PC-9 (cell line): ENCODE measurements around the gene SLC12A9. TPM values are rescaled to one million over a fixed set of nuclear protein-coding genes. Genes with fewer than 3 reads are reported as not detected.

Source experiments
- BruUV-seq: library from RNA; stranded (reverse); fragments of 400-500 nt; replicated peaks from 2 replicates; lab custom pipeline; 2021; lab: Mats Ljungman, UMichigan
- CTCF ChIA-PET: fragments of 300-600 bp; sonication (Branson Sonifier 250); formaldehyde crosslinking; loops from one replicate; lab custom pipeline; 2022; ENCODE audit warnings: antibody characterized with exemption; lab: Charles Lee
- POLR2A ChIA-PET: fragments of 300-600 bp; sonication (Branson Sonifier 250); formaldehyde crosslinking; loops from one replicate; lab custom pipeline; 2022; ENCODE audit warnings: antibody characterized with exemption; ENCODE audit not compliant: unreplicated experiment; lab: Charles Lee
- DNase-seq, 2 experiments: peaks; one replicate each; pipeline versions ENCODE4 v3.0.0 to v3.0.0-alpha.2; 2015 to 2022; ENCODE audit warnings: mixed read lengths in 1 of 2
- H2AFZ ChIP-seq: fragments of 200-600 bp; sonication (generic); 2 replicates; pipeline ENCODE4 v1.8.1; 2017; ENCODE audit warnings: antibody characterized with exemption
- H3F3A ChIP-seq: fragments of 200-600 bp; sonication (generic); 2 replicates; pipeline ENCODE4 v1.8.1; 2017; ENCODE audit warnings: antibody characterized with exemption, mild to moderate bottlenecking, low read depth; ENCODE audit not compliant: insufficient read depth
- H3K27ac ChIP-seq: fragments of 200-600 bp; sonication (generic); 2 replicates; pipeline ENCODE4 v1.6.1; 2016; ENCODE audit warnings: mixed run types
- H3K27me3 ChIP-seq: fragments of 200-600 bp; sonication (generic); 2 replicates; pipeline ENCODE4 v1.6.1; 2016; ENCODE audit warnings: low read depth, mixed run types; ENCODE audit not compliant: insufficient read depth
- H3K36me3 ChIP-seq: fragments of 200-600 bp; sonication (generic); 2 replicates; pipeline ENCODE4 v1.6.1; 2016; ENCODE audit warnings: low read depth, mixed run types
- H3K4me1 ChIP-seq: fragments of 200-600 bp; sonication (generic); replicated peaks from 2 replicates; pipeline ENCODE4 v1.6.1; 2016; ENCODE audit warnings: mixed run types; ENCODE audit not compliant: insufficient read depth
- H3K4me2 ChIP-seq: fragments of 200-600 bp; sonication (generic); 2 replicates; pipeline ENCODE4 v1.6.1; 2017; ENCODE audit warnings: mixed run types
- H3K4me3 ChIP-seq: fragments of 200-600 bp; sonication (generic); 2 replicates; pipeline ENCODE4 v1.6.1; 2016; ENCODE audit warnings: mixed run types
- H3K79me2 ChIP-seq: fragments of 200-600 bp; sonication (generic); 2 replicates; pipeline ENCODE4 v1.6.1; 2017; ENCODE audit warnings: low read depth, mixed run types
- H3K9me2 ChIP-seq: fragments of 200-600 bp; sonication (generic); 2 replicates; pipeline ENCODE4 v1.8.1; 2017; ENCODE audit warnings: mild to moderate bottlenecking; ENCODE audit not compliant: insufficient read depth
- H3K9me3 ChIP-seq: fragments of 200-600 bp; sonication (generic); 2 replicates; pipeline ENCODE4 v1.8.1; 2016; ENCODE audit warnings: low read depth; ENCODE audit not compliant: insufficient read depth
- H4K20me1 ChIP-seq: fragments of 200-600 bp; sonication (generic); 2 replicates; pipeline ENCODE4 v1.8.1; 2017; ENCODE audit not compliant: insufficient read depth
- CTCF ChIP-seq: fragments of 200-600 bp; sonication (generic); conservative IDR thresholded peaks from 2 replicates; pipeline ENCODE4 v1.6.1; 2017; ENCODE audit warnings: mixed run types, antibody characterized with exemption, mild to moderate bottlenecking, moderate library complexity
- EZH2 ChIP-seq: fragments of 200-600 bp; sonication (generic); IDR thresholded peaks from 2 replicates; pipeline ENCODE4 v1.8.0; 2017; ENCODE audit warnings: antibody characterized with exemption, low read depth
- intact Hi-C: fragments of 100-400 bp; cut with micrococcal nuclease; formaldehyde crosslinking; loops from one replicate; pipeline ENCODE4 v1.10.0; 2022; ENCODE audit not compliant: unreplicated experiment
- total RNA-seq: library from RNA; stranded (reverse); gene quantifications from 2 replicates; pipeline ENCODE4 v1.2.3, GENCODE V29; 2021

Gene SLC12A9
- total RNA-seq, 1 experiment from 2014 or later: 36.7 TPM

GRCh38 chr7:100896732-100897608 lies 44.5 kb downstream of the SLC12A9 start:
- TF ChIP-seq CTCF (peak; percentile 74), EZH2 (no peak)
- POLR2A ChIA-PET: no interaction called here
- Histone ChIP-seq H3F3A (peaks cover 4% of the 10 kb centered on the region; the same call in 1 of the 2 replicates), H3K9me2 (no peaks in the 10 kb centered on the region), H3K36me3 (no peaks in the 10 kb centered on the region), H3K79me2 (no peaks in the 10 kb centered on the region), H3K4me2 (no peak overlapping the region), H4K20me1 (no peaks in the 10 kb centered on the region), H3K4me1 (0 out of 2 replicates have a peak, but pooled peaks cover under 1% of the 10 kb centered on the region), H2AFZ (no peak overlapping the region), H3K9me3 (no peaks in the 10 kb centered on the region), H3K4me3 (no peak overlapping the region), H3K27ac (no peak overlapping the region), H3K27me3 (peaks cover 11% of the 10 kb centered on the region; the same call in 1 of the 2 replicates)
- intact Hi-C loops: loop anchor here (1.0 to 10.0 kb wide), 3 partner anchors 162 to 638 kb away; no protein-coding TSS in a partner anchor
- CTCF ChIA-PET: no interaction called here
- no TSS peak for BruUV-seq
- peak in 1 of 2 experiments; percentile 49 for DNase-seq

GRCh38 chr7:100897772-100898454 lies 45.4 kb downstream of the SLC12A9 start:
- BruUV-seq: no TSS peak
- H2AFZ ChIP-seq: no peak overlapping the region
- H3K4me2 ChIP-seq: no peak overlapping the region
- intact Hi-C loops: loop anchor here (2.0 to 10.0 kb wide), 2 partner anchors 295 to 637 kb away; no protein-coding TSS in a partner anchor
- H3K27ac ChIP-seq: no peak overlapping the region
- no peaks in the 10 kb centered on the region for H3F3A ChIP-seq
- peaks cover 11% of the 10 kb centered on the region; the same call in 1 of the 2 replicates for H3K27me3 ChIP-seq
- no peak for TF ChIP-seq EZH2
- no peak for TF ChIP-seq CTCF
- POLR2A ChIA-PET: no interaction called here
- no peaks in the 10 kb centered on the region for H4K20me1 ChIP-seq
- CTCF ChIA-PET: interaction anchor here (0.8 kb wide), 1 partner anchor 161 kb away, joined by 3 read pairs; no protein-coding TSS in a partner anchor
- DNase-seq: no peak
- H3K79me2 ChIP-seq: no peaks in the 10 kb centered on the region
- no peaks in the 10 kb centered on the region for H3K4me1 ChIP-seq
- H3K9me2 ChIP-seq: no peaks in the 10 kb centered on the region
- H3K36me3 ChIP-seq: no peaks in the 10 kb centered on the region
- no peaks in the 10 kb centered on the region for H3K9me3 ChIP-seq
- no peak overlapping the region for H3K4me3 ChIP-seq

GRCh38 chr7:100899432-100899831 lies 46.9 kb downstream of the SLC12A9 start:
- ChIA-PET CTCF (interaction anchor here (0.5 to 0.7 kb wide), 3 partner anchors 11 to 269 kb away, joined by 3 to 9 read pairs (median 8); no protein-coding TSS in a partner anchor), POLR2A (no interaction called here)
- TF ChIP-seq EZH2 (no peak), CTCF (no peak)
- H3K27ac ChIP-seq: no peak overlapping the region
- no peaks in the 10 kb centered on the region for H3K9me2 ChIP-seq
- H3K79me2 ChIP-seq: no peaks in the 10 kb centered on the region
- no peak for DNase-seq
- no peak overlapping the region for H3K4me2 ChIP-seq
- H3K4me1 ChIP-seq: no peaks in the 10 kb centered on the region
- H3K4me3 ChIP-seq: no peak overlapping the region
- H4K20me1 ChIP-seq: no peaks in the 10 kb centered on the region
- intact Hi-C loops: loop anchor here (10.0 kb wide), 1 partner anchor 635 kb away; no protein-coding TSS in a partner anchor
- peaks cover 11% of the 10 kb centered on the region; the same call in 1 of the 2 replicates for H3K27me3 ChIP-seq
- no peaks in the 10 kb centered on the region for H3K36me3 ChIP-seq
- H3F3A ChIP-seq: no peaks in the 10 kb centered on the region
- no peaks in the 10 kb centered on the region for H3K9me3 ChIP-seq
- no TSS peak for BruUV-seq
- H2AFZ ChIP-seq: no peak overlapping the region
